Subcutaneous adipose tissue (tissue), 4 donors: ENCODE measurements around the gene GRM7. TPM values are rescaled to one million over a fixed set of nuclear protein-coding genes. Genes with fewer than 3 reads are reported as not detected.

Source experiments
- total RNA-seq, 4 donors: library from RNA; depleted of rRNA; stranded (reverse); fragments of >200 nt; gene quantifications; one replicate each; pipeline ENCODE4 v1.1.0, GENCODE V29; 2016
- TF ChIP-seq, protein P1 (sequence below): fragments of 450-650 bp; IDR thresholded peaks from one replicate; pipeline ENCODE4 v1.5.1; 2016; ENCODE audit warnings: low read depth, mild to moderate bottlenecking, control low read depth, antibody characterized with exemption, moderate library complexity

Gene GRM7
- total RNA-seq, 4 donors from 2014 or later, result 0.16 to 1.2 (median 0.90) TPM

GRCh38 chr3:7658294-7658693, 797.4 kb downstream of the GRM7 start:
- TF ChIP-seq, protein P1, sequence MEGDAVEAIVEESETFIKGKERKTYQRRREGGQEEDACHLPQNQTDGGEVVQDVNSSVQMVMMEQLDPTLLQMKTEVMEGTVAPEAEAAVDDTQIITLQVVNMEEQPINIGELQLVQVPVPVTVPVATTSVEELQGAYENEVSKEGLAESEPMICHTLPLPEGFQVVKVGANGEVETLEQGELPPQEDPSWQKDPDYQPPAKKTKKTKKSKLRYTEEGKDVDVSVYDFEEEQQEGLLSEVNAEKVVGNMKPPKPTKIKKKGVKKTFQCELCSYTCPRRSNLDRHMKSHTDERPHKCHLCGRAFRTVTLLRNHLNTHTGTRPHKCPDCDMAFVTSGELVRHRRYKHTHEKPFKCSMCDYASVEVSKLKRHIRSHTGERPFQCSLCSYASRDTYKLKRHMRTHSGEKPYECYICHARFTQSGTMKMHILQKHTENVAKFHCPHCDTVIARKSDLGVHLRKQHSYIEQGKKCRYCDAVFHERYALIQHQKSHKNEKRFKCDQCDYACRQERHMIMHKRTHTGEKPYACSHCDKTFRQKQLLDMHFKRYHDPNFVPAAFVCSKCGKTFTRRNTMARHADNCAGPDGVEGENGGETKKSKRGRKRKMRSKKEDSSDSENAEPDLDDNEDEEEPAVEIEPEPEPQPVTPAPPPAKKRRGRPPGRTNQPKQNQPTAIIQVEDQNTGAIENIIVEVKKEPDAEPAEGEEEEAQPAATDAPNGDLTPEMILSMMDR, result no peak

DNA sequence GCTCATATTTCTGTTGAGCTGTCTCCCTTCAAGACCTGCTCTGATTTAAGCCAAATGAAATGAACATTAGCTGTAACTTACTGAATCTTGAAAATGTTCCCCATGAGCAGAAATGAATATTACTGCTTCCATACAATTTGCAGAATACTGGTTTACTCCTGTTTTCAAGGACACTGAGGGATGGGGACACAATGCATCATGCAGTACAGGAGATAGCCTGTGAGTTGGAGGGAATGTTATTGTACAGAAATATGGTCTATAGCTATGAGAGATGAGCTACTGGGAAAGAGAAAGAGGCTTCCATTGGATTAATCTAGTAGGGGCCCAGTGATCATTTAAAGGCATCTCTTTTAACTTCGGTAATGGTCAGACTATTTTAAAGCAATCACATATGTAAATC, 798.2 kb downstream of the GRM7 start:
- TF ChIP-seq, protein P1, result no peak

DNA sequence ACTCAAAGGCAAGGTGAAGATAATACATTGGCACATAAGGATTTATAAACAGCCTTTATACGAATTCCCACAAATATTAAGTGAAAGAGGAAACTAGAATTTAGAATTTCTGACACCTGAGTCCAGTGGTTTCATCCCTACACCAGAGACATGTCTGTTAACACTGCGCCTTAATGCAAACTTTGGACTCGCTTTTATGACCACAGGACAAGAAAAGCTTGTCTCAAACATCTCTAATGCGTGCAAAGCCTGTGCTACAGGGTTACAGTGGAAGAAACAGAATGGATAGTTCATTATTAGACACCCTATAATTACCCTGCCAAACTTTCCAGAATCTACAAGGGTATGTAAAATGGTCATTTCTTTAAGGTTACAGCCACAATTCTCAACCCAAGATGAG, 802.9 kb downstream of the GRM7 start:
- TF ChIP-seq, protein P1, result no peak

- TF ChIP-seq, protein P1, result no peak
Observed at GRCh38 chr3:7667774-7668173, 806.9 kb downstream of the GRM7 start.

DNA sequence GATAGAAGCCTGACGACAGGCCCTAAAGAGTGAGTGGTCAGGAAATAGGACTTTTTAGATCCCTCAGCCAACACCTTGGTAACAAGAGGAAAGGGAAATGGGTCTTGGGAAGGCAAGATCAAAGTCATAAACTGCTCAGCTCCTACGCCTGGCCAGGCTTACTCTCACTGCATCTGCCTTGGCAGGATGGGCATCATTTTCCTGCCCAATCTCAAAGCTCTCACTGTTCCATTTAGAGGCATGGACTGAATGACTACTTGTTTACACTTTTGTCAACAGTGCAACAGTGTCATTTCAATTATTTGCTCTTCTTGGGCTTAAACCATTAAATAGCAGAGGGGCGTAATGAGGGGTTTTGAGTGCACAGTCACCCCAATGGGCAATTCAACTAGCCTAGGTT, 808.7 kb downstream of the GRM7 start:
- TF ChIP-seq, protein P1, result no peak

DNA sequence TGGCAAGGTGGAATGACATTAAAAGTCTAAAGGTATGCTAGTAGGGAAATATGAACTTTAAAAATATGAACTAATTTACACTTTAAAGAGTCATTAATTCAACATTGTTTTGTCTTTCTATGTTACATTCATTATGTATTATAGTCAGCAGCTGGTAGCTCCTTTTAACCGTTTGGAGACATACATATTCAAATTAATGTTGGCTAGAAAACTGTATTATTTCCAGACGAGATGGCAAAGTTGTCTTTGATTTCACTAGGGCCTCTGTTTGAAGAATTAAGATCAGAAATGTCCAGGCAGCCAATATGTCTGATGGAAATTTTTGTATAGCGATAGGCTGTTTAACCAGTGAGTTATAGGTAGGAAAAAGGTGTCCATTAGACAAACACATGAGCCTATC, 817.6 kb downstream of the GRM7 start:
- TF ChIP-seq, protein P1, result no peak

GRCh38 chr3:7682822-7683229, 821.9 kb downstream of the GRM7 start:
- TF ChIP-seq, protein P1, result no peak
